ENCODE data around the gene TNNC2. TPM values are rescaled to one million over a fixed set of nuclear protein-coding genes. Genes with fewer than 3 reads are reported as not detected.
A peak's percentile ranks its signal among the peaks of the same experiment; 100 is the strongest.

TNNC2 gene
- total RNA-seq, 4 donors from 2014 or later = 2,919 to 3,968 (median 3,006) TPM

DNA sequence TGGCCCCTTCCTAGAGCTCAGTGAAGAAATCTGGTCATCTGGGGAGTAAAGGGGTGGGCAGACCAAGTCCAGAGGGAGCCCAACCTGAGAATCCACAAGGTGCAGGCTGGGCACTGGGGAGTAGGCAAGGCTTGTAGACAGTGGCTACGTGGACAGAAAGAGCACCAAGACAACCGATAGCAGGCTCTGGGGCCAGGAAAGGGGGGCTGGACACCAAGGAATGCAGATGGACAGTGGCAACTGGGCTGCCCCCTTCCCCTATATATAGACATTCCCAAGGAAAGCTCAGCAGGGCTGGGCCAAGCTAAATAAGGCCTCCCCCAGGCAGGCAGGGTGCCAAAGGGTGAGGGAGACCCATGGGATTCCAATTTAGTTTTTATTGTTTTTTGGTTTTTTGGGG is 1.5 kb upstream of the TNNC2 start:
- intact Hi-C loops (cut with DNase I; ENCODE audit: low total_unique reads) (no loop called here), in situ Hi-C loops (cut with MboI; ENCODE audit: low sequenced_read_pairs in 4 of 4) (loop anchor here in 1 of 4 donors (10.0 kb wide), 1 partner anchor 116 kb away; no protein-coding TSS in a partner anchor)
- peaks cover 56 to 64% of the 10 kb centered on the region in 2 donors for H3K4me1 ChIP-seq
- peak overlapping the region in 2 of 4 donors; percentile 15 to 63 for H3K4me3 ChIP-seq
- H3K27me3 ChIP-seq = no peaks in the 10 kb centered on the region
- ATAC-seq (peak; percentile 30 to 53), DNase-seq (peak; percentile 74 to 94)
- H3K27ac ChIP-seq = peak overlapping the region; percentile 95 to 97 (median 96)
- H3K9me3 ChIP-seq = no peaks in the 10 kb centered on the region
- peaks cover 0 to 5% of the 10 kb centered on the region in 2 donors for H3K36me3 ChIP-seq
- peak in 1 of 2 donors; percentile 60 for TF ChIP-seq POLR2A (IDR thresholded peaks at IDR 0.05)
- TF ChIP-seq, protein P1, sequence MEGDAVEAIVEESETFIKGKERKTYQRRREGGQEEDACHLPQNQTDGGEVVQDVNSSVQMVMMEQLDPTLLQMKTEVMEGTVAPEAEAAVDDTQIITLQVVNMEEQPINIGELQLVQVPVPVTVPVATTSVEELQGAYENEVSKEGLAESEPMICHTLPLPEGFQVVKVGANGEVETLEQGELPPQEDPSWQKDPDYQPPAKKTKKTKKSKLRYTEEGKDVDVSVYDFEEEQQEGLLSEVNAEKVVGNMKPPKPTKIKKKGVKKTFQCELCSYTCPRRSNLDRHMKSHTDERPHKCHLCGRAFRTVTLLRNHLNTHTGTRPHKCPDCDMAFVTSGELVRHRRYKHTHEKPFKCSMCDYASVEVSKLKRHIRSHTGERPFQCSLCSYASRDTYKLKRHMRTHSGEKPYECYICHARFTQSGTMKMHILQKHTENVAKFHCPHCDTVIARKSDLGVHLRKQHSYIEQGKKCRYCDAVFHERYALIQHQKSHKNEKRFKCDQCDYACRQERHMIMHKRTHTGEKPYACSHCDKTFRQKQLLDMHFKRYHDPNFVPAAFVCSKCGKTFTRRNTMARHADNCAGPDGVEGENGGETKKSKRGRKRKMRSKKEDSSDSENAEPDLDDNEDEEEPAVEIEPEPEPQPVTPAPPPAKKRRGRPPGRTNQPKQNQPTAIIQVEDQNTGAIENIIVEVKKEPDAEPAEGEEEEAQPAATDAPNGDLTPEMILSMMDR (IDR thresholded peaks at IDR 0.05 in 4 of 5, conservative IDR thresholded peaks at IDR 0.05 in 1 of 5) = no peak

DNA sequence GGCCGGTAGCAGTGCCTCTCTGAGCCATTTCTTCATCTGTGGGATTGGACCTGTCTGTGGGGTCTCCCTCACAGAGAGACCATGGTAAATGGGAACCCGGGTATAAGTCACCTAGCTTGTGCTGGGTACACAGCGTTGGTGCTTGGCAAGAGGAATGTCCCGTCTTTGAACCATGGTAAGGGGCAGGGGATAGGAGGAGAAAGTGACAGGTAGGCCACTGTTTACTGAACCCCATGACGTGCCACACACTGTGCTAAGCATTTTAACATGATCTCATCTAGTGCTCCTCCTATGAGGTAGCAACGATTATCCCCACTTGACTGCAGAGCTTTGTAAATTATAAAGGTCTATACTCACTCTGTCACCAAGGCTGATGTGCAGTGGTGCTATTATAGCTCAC is 600 bp upstream of the TNNC2 start:
- no peak for TF ChIP-seq POLR2A (IDR thresholded peaks at IDR 0.05)
- TF ChIP-seq, protein P1 (IDR thresholded peaks at IDR 0.05 in 4 of 5, conservative IDR thresholded peaks at IDR 0.05 in 1 of 5) = no peak
- Histone ChIP-seq H3K4me1 (peaks cover 62 to 65% of the 10 kb centered on the region in 2 donors), H3K4me3 (peak overlapping the region in 2 of 4 donors; percentile 43 to 63), H3K27me3 (no peaks in the 10 kb centered on the region), H3K9me3 (no peaks in the 10 kb centered on the region), H3K36me3 (peaks cover 0 to 5% of the 10 kb centered on the region in 2 donors), H3K27ac (peak overlapping the region; percentile 95 to 97 (median 96))
- DNase-seq (no peak), ATAC-seq (no peak)
- intact Hi-C loops (cut with DNase I; ENCODE audit: low total_unique reads) (loop anchor here (2.0 kb wide), 3 partner anchors 31 to 143 kb away; partner anchors contain the start of gene PCIF1), in situ Hi-C loops (cut with MboI; ENCODE audit: low sequenced_read_pairs in 4 of 4) (loop anchor here in 1 of 4 donors (10.0 kb wide), 1 partner anchor 117 kb away; no protein-coding TSS in a partner anchor)

DNA sequence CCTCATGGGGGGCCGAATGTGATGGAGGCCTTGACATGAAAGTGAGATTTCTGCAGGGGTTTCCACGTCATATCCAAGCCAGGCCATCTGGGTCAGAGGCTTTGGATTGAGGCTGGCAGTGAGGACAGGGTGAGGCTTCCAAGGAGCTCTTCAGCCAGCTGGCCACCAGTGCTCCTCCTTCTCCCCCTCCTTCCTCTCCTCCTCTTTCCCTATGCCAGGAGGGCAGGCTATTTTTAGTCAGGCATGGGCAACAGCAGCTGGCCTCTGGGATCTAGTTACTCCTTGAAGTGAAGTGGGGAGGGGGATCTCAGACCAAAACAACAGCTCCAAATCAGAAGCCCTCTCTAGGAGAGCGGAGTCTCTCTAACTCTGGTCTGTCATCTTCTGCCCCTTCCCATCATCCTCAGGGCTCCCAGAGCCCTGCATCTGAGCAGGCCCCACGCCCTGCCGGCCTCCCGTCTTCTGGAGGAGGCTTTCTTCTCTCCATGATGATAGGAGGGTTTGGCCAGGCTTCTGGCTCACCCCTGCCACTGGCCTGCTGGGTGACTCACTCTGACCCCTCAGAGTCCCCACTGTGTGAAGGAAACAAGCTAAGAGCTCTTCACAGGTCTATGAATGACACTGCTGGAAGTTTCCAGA is 612 bp downstream of the TNNC2 start:
- peaks cover 57 to 60% of the 10 kb centered on the region in 2 donors for H3K4me1 ChIP-seq
- in situ Hi-C loops (cut with MboI; ENCODE audit: low sequenced_read_pairs in 4 of 4) = loop anchor here in 1 of 4 donors (10.0 kb wide), 1 partner anchor 118 kb away; no protein-coding TSS in a partner anchor
- no peaks in the 10 kb centered on the region for H3K9me3 ChIP-seq
- peak; percentile 24 to 37 for TF ChIP-seq POLR2A (IDR thresholded peaks at IDR 0.05)
- TF ChIP-seq, protein P1 (IDR thresholded peaks at IDR 0.05 in 4 of 5, conservative IDR thresholded peaks at IDR 0.05 in 1 of 5) = no peak
- intact Hi-C loops (cut with DNase I; ENCODE audit: low total_unique reads) = loop anchor here (2.0 kb wide), 3 partner anchors 30 to 144 kb away; partner anchors contain the start of gene PCIF1
- peak overlapping the region; percentile 28 to 63 (median 46) for H3K4me3 ChIP-seq
- peaks cover 0 to 5% of the 10 kb centered on the region in 2 donors for H3K36me3 ChIP-seq
- H3K27ac ChIP-seq = peak overlapping the region; percentile 95 to 97 (median 96)
- ATAC-seq (peak; percentile 63 to 79), DNase-seq (peak; percentile 87 to 91)
- H3K27me3 ChIP-seq = no peaks in the 10 kb centered on the region

DNA sequence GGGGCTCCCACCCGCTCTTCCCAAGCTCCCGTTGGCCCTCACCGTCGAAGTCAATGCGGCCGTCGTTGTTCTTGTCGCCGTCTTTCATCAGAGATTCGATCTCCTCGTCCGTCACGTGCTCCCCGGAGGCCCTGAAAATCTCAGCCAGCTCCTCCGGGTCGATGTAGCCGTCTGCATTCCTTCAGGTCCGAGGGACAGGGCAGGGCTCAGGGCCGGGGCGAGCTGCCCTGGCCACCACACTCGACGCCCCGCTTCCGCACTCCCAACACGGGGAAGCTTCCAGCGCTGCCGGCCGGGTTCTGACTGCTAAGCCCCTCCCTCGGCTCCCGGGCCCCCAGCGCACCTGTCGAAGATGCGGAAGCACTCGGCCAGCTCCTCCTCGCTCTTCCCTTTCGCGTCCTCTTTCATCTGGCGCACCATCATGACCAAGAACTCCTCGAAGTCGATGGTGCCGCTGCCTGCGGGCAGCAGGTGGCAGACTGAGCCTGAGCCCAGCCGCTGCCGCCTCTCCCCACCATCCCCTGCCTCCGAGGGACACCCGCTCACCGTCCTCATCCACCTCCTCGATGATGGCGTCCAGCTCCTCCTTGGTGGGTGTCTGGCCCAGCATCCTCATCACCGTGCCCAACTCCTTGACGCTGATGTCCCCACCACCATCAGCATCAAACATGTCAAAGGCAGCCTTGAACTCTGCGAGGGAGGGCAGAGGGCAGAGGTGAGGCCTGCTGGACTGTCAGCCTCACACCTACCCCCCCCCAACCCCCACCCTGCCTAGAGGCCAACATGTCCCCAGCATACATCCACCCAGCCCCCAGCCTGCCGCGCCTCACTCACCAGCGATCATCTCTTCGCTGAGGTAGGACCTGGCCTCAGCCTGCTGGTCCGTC is 2.9 kb downstream of the TNNC2 start:
- no peaks in the 10 kb centered on the region for H3K27me3 ChIP-seq
- ATAC-seq (peak in 1 of 2 donors; percentile 9), DNase-seq (peak; percentile 50 to 74)
- in situ Hi-C loops (cut with MboI; ENCODE audit: low sequenced_read_pairs in 4 of 4) (loop anchor here in 3 of 4 donors (10.0 to 25.0 kb wide), 3 partner anchors 121 to 263 kb away; partner anchors contain the start of genes NCOA5 (in 3 of the 3) and ZNF335 (in 1 of the 3)), intact Hi-C loops (cut with DNase I; ENCODE audit: low total_unique reads) (loop anchor here (1.0 kb wide), 2 partner anchors 57 to 67 kb away; partner anchors contain the start of genes CTSA, NEURL2 and ZSWIM1)
- peaks cover 55 to 60% of the 10 kb centered on the region in 2 donors for H3K4me1 ChIP-seq
- H3K9me3 ChIP-seq = no peaks in the 10 kb centered on the region
- peak overlapping the region; percentile 95 to 97 (median 96) for H3K27ac ChIP-seq
- H3K4me3 ChIP-seq = peak overlapping the region; percentile 27 to 63 (median 46)
- no peak for TF ChIP-seq POLR2A (IDR thresholded peaks at IDR 0.05)
- TF ChIP-seq, protein P1 (IDR thresholded peaks at IDR 0.05 in 4 of 5, conservative IDR thresholded peaks at IDR 0.05 in 1 of 5) = peak; percentile 23 to 68 (median 59)
- H3K36me3 ChIP-seq = peaks cover 0 to 5% of the 10 kb centered on the region in 2 donors
